GM23338 (cell line): ENCODE results near the gene TMEM94. TPM values are rescaled to one million over a fixed set of nuclear protein-coding genes. Genes with fewer than 3 reads are reported as not detected.
A peak's percentile ranks its signal among the peaks of the same experiment; 100 is the strongest.

Experiments used
- ATAC-seq: fragments of 200-7000 bp; cut with Tn5 transposase; 3 replicates; pipeline ENCODE4 v1.9.1; 2020
- DNase-seq: peaks from one replicate; pipeline ENCODE4 v3.0.0-alpha.2; 2015; ENCODE audit warnings: low spot score
- H2AFZ ChIP-seq: fragments of 200-600 bp; sonication (generic); 2 replicates; pipeline ENCODE4 v1.8.0; 2016; ENCODE audit warnings: antibody characterized with exemption, mild to moderate bottlenecking, moderate library complexity
- H3F3A ChIP-seq: fragments of 200-600 bp; sonication (generic); replicated peaks from 2 replicates; pipeline ENCODE4 v1.8.0; 2017; ENCODE audit warnings: antibody characterized with exemption, mixed run types, low read depth
- H3K27ac ChIP-seq: fragments of 200-600 bp; sonication (generic); 2 replicates; pipeline ENCODE4 v1.6.1; 2016; ENCODE audit warnings: low read depth
- H3K27me3 ChIP-seq: fragments of 200-600 bp; sonication (generic); 2 replicates; pipeline ENCODE4 v1.8.0; 2016; ENCODE audit warnings: mild to moderate bottlenecking, mixed run types, moderate library complexity; ENCODE audit not compliant: insufficient read depth
- H3K36me3 ChIP-seq: fragments of 200-600 bp; sonication (generic); 2 replicates; pipeline ENCODE4 v1.8.0; 2016; ENCODE audit warnings: mild to moderate bottlenecking; ENCODE audit not compliant: insufficient read depth
- H3K4me1 ChIP-seq: fragments of 200-600 bp; sonication (generic); 2 replicates; pipeline ENCODE4 v1.8.0; 2016; ENCODE audit warnings: mild to moderate bottlenecking, moderate library complexity; ENCODE audit not compliant: insufficient read depth
- H3K4me2 ChIP-seq: fragments of 200-600 bp; sonication (generic); 2 replicates; pipeline ENCODE4 v1.7.1; 2017; ENCODE audit warnings: mixed run types
- H3K4me3 ChIP-seq: fragments of 200-600 bp; sonication (generic); 2 replicates; pipeline ENCODE4 v1.6.1; 2016; ENCODE audit warnings: mixed run types
- H3K79me2 ChIP-seq: fragments of 200-600 bp; sonication (generic); replicated peaks from 2 replicates; pipeline ENCODE4 v1.8.0; 2017; ENCODE audit warnings: mild to moderate bottlenecking; ENCODE audit not compliant: insufficient read depth
- H3K9me2 ChIP-seq: fragments of 200-600 bp; sonication (generic); 2 replicates; pipeline ENCODE4 v1.8.0; 2017; ENCODE audit not compliant: insufficient read depth
- H4K20me1 ChIP-seq: fragments of 200-600 bp; sonication (generic); replicated peaks from 2 replicates; pipeline ENCODE4 v1.8.0; 2017; ENCODE audit warnings: mild to moderate bottlenecking; ENCODE audit not compliant: insufficient read depth
- H3K27ac Mint-ChIP-seq: 2 replicates; pipeline ENCODE4 v1.8.0; 2020; ENCODE audit warnings: inconsistent platforms, mild to moderate bottlenecking, moderate library complexity, mixed read lengths
- H3K27me3 Mint-ChIP-seq: 3 replicates; pipeline ENCODE4 v1.8.0; 2022; ENCODE audit warnings: low read depth, mild to moderate bottlenecking, moderate library complexity, mixed read lengths, inconsistent platforms; ENCODE audit not compliant: insufficient read depth, poor library complexity
- H3K36me3 Mint-ChIP-seq: 3 replicates; pipeline ENCODE4 v1.8.0; 2021; ENCODE audit warnings: low read depth, mild to moderate bottlenecking, inconsistent platforms, moderate library complexity, mixed read lengths
- H3K4me1 Mint-ChIP-seq: 3 replicates; pipeline ENCODE4 v1.8.0; 2020; ENCODE audit warnings: mild to moderate bottlenecking, inconsistent platforms, mixed read lengths
- H3K4me3 Mint-ChIP-seq: 3 replicates; pipeline ENCODE4 v1.8.0; 2021; ENCODE audit warnings: moderate library complexity, mild to moderate bottlenecking, inconsistent platforms, mixed read lengths
- H3K9me3 Mint-ChIP-seq: 3 replicates; pipeline ENCODE4 v1.8.0; 2020; ENCODE audit warnings: moderate library complexity, mild to moderate bottlenecking, inconsistent platforms, mixed read lengths
- CREB1 ChIP-seq: fragments of 250-450 bp; sonication (Bioruptor Pico); IDR thresholded peaks from 2 replicates; pipeline ENCODE4 v1.5.0; 2020; ENCODE audit warnings: low read depth, mild to moderate bottlenecking, moderate library complexity
- EZH2 ChIP-seq: fragments of 200-600 bp; sonication (generic); IDR thresholded peaks from one replicate; pipeline ENCODE4 v1.8.0; 2017; ENCODE audit warnings: antibody characterized with exemption, mild to moderate bottlenecking, low read depth; ENCODE audit not compliant: unreplicated experiment
- EZH2phosphoT487 ChIP-seq: fragments of 200-600 bp; sonication (generic); IDR thresholded peaks from one replicate; pipeline ENCODE4 v1.8.1; 2018; ENCODE audit warnings: antibody characterized with exemption; ENCODE audit not compliant: unreplicated experiment
- JUNB ChIP-seq: IDR thresholded peaks from one replicate; pipeline ENCODE4 v1.6.1; 2016; ENCODE audit warnings: antibody characterized with exemption; ENCODE audit not compliant: unreplicated experiment
- NANOG ChIP-seq: IDR thresholded peaks from 2 replicates; pipeline ENCODE4 v1.6.1; 2016; ENCODE audit warnings: antibody characterized with exemption, borderline replicate concordance
- POLR2AphosphoS5 ChIP-seq: IDR thresholded peaks from 2 replicates; pipeline ENCODE4 v1.6.1; 2016; ENCODE audit warnings: antibody characterized with exemption, low read depth
- STAT1 ChIP-seq: IDR thresholded peaks from one replicate; pipeline ENCODE4 v1.6.1; 2016; ENCODE audit warnings: antibody characterized with exemption; ENCODE audit not compliant: unreplicated experiment
- ZNF114 ChIP-seq: fragments of 250-450 bp; sonication (Bioruptor Pico); IDR thresholded peaks from 2 replicates; pipeline ENCODE4 v1.5.0; 2020; ENCODE audit warnings: mild to moderate bottlenecking, moderate library complexity
- ZNF331 ChIP-seq: fragments of 250-450 bp; sonication (Bioruptor Pico); IDR thresholded peaks from 2 replicates; pipeline ENCODE4 v1.5.0; 2020; ENCODE audit warnings: low read depth, mild to moderate bottlenecking, moderate library complexity
- polyA plus RNA-seq: library from polyadenylated mRNA; unstranded; fragments of >200 nt; fragmentation: Nextera tagmentation; extraction: Ambion mirVana; gene quantifications from 2 replicates; pipeline ENCODE4 v1.2.1, GENCODE V29; 2016
- total RNA-seq: library from RNA; depleted of rRNA; stranded (reverse); fragments of >200 nt; shearing (Covaris generic); gene quantifications from 2 replicates; pipeline ENCODE4 v1.2.3, GENCODE V29; 2014
- TF ChIP-seq, protein P1 (sequence below): fragments of 250-450 bp; sonication (Bioruptor Pico); IDR thresholded peaks from 2 replicates; pipeline ENCODE4 v1.5.0; 2020; ENCODE audit warnings: mild to moderate bottlenecking, moderate library complexity
- TF ChIP-seq, protein P2 (sequence below): IDR thresholded peaks from 2 replicates; pipeline ENCODE4 v1.6.1; 2016; ENCODE audit warnings: antibody characterized with exemption
- TF ChIP-seq, protein P3 (sequence below): IDR thresholded peaks from one replicate; pipeline ENCODE4 v1.6.1; 2018; ENCODE audit warnings: antibody characterized with exemption; ENCODE audit not compliant: unreplicated experiment
- TF ChIP-seq, protein P4 (sequence below), 2 experiments: fragments of 200-600 bp in 1 of 2; sonication (generic) in 1 of 2; conservative IDR thresholded peaks; 2 replicates each; pipeline versions ENCODE4 v1.5.1 to v1.6.1; 2016 to 2017; ENCODE audit warnings: antibody characterized with exemption in 2 of 2, low read depth in 2 of 2, mild to moderate bottlenecking in 2 of 2, moderate library complexity in 1 of 2

TMEM94 gene
- total and polyA plus RNA-seq, 2 experiments from 2014 or later = 24.0 to 66.0 TPM

DNA sequence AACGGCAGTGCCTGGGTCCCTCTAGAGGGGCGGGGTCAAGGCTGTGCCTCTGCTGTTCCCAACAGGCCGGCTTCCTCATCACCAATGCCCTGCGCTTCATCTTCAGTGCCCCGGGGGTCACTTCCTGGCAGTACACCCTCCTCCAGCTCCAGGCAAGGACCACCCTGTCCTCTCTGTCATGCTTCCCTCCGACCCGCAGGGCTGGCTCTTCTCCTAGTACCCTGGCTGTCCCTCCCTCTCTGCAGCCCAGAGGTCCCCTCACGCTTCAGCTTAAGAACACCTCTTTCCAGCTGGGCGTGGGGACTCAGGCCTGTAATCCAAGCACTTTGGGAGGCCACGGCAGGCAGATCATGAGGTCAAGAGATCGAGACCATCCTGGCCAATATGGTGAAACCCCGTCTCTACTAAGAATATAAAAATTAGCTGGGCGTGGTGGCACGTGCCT lies 33.1 kb downstream of the TMEM94 start:
- Histone ChIP-seq H3F3A (no peaks in the 10 kb centered on the region), H3K4me2 (no peak overlapping the region), H2AFZ (no peak overlapping the region), H3K79me2 (no peaks in the 10 kb centered on the region), H3K27ac (no peak overlapping the region), H3K4me3 (no peak overlapping the region), H3K36me3 (no peaks in the 10 kb centered on the region), H3K9me2 (no peaks in the 10 kb centered on the region), H4K20me1 (no peaks in the 10 kb centered on the region), H3K27me3 (no peaks in the 10 kb centered on the region), H3K4me1 (no peaks in the 10 kb centered on the region)
- DNase-seq (no peak), ATAC-seq (no peak)
- peak overlapping the region; percentile 65; the same call in 1 of the 2 replicates for H3K27ac Mint-ChIP-seq
- H3K9me3 Mint-ChIP-seq = no peaks in the 10 kb centered on the region
- H3K27me3 Mint-ChIP-seq = peaks cover 8% of the 10 kb centered on the region
- no peak overlapping the region; the same call in 2 of the 3 replicates for H3K4me3 Mint-ChIP-seq
- peaks cover 9% of the 10 kb centered on the region for H3K4me1 Mint-ChIP-seq
- TF ChIP-seq CREB1 (CRISPR knock-in tag) (no peak), EZH2 (no peak), STAT1 (no peak), JUNB (no peak), EZH2phosphoT487 (no peak), POLR2AphosphoS5 (no peak), NANOG (no peak), ZNF331 (CRISPR knock-in tag) (no peak), ZNF114 (CRISPR knock-in tag) (no peak)
- TF ChIP-seq, protein P1, sequence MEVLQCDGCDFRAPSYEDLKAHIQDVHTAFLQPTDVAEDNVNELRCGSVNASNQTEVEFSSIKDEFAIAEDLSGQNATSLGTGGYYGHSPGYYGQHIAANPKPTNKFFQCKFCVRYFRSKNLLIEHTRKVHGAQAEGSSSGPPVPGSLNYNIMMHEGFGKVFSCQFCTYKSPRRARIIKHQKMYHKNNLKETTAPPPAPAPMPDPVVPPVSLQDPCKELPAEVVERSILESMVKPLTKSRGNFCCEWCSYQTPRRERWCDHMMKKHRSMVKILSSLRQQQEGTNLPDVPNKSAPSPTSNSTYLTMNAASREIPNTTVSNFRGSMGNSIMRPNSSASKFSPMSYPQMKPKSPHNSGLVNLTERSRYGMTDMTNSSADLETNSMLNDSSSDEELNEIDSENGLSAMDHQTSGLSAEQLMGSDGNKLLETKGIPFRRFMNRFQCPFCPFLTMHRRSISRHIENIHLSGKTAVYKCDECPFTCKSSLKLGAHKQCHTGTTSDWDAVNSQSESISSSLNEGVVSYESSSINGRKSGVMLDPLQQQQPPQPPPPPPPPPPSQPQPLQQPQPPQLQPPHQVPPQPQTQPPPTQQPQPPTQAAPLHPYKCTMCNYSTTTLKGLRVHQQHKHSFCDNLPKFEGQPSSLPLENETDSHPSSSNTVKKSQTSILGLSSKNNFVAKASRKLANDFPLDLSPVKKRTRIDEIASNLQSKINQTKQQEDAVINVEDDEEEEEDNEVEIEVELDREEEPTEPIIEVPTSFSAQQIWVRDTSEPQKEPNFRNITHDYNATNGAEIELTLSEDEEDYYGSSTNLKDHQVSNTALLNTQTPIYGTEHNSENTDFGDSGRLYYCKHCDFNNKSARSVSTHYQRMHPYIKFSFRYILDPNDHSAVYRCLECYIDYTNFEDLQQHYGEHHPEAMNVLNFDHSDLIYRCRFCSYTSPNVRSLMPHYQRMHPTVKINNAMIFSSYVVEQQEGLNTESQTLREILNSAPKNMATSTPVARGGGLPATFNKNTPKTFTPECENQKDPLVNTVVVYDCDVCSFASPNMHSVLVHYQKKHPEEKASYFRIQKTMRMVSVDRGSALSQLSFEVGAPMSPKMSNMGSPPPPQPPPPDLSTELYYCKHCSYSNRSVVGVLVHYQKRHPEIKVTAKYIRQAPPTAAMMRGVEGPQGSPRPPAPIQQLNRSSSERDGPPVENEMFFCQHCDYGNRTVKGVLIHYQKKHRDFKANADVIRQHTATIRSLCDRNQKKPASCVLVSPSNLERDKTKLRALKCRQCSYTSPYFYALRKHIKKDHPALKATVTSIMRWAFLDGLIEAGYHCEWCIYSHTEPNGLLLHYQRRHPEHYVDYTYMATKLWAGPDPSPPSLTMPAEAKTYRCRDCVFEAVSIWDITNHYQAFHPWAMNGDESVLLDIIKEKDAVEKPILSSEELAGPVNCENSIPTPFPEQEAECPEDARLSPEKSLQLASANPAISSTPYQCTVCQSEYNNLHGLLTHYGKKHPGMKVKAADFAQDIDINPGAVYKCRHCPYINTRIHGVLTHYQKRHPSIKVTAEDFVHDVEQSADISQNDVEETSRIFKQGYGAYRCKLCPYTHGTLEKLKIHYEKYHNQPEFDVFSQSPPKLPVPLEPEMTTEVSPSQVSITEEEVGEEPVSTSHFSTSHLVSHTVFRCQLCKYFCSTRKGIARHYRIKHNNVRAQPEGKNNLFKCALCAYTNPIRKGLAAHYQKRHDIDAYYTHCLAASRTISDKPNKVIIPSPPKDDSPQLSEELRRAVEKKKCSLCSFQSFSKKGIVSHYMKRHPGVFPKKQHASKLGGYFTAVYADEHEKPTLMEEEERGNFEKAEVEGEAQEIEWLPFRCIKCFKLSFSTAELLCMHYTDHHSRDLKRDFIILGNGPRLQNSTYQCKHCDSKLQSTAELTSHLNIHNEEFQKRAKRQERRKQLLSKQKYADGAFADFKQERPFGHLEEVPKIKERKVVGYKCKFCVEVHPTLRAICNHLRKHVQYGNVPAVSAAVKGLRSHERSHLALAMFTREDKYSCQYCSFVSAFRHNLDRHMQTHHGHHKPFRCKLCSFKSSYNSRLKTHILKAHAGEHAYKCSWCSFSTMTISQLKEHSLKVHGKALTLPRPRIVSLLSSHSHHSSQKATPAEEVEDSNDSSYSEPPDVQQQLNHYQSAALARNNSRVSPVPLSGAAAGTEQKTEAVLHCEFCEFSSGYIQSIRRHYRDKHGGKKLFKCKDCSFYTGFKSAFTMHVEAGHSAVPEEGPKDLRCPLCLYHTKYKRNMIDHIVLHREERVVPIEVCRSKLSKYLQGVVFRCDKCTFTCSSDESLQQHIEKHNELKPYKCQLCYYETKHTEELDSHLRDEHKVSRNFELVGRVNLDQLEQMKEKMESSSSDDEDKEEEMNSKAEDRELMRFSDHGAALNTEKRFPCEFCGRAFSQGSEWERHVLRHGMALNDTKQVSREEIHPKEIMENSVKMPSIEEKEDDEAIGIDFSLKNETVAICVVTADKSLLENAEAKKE (CRISPR knock-in tag) = no peak
- TF ChIP-seq, protein P2, sequence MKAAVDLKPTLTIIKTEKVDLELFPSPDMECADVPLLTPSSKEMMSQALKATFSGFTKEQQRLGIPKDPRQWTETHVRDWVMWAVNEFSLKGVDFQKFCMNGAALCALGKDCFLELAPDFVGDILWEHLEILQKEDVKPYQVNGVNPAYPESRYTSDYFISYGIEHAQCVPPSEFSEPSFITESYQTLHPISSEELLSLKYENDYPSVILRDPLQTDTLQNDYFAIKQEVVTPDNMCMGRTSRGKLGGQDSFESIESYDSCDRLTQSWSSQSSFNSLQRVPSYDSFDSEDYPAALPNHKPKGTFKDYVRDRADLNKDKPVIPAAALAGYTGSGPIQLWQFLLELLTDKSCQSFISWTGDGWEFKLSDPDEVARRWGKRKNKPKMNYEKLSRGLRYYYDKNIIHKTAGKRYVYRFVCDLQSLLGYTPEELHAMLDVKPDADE = no peak
- TF ChIP-seq, protein P3, sequence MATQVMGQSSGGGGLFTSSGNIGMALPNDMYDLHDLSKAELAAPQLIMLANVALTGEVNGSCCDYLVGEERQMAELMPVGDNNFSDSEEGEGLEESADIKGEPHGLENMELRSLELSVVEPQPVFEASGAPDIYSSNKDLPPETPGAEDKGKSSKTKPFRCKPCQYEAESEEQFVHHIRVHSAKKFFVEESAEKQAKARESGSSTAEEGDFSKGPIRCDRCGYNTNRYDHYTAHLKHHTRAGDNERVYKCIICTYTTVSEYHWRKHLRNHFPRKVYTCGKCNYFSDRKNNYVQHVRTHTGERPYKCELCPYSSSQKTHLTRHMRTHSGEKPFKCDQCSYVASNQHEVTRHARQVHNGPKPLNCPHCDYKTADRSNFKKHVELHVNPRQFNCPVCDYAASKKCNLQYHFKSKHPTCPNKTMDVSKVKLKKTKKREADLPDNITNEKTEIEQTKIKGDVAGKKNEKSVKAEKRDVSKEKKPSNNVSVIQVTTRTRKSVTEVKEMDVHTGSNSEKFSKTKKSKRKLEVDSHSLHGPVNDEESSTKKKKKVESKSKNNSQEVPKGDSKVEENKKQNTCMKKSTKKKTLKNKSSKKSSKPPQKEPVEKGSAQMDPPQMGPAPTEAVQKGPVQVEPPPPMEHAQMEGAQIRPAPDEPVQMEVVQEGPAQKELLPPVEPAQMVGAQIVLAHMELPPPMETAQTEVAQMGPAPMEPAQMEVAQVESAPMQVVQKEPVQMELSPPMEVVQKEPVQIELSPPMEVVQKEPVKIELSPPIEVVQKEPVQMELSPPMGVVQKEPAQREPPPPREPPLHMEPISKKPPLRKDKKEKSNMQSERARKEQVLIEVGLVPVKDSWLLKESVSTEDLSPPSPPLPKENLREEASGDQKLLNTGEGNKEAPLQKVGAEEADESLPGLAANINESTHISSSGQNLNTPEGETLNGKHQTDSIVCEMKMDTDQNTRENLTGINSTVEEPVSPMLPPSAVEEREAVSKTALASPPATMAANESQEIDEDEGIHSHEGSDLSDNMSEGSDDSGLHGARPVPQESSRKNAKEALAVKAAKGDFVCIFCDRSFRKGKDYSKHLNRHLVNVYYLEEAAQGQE = no peak
- TF ChIP-seq, protein P4, sequence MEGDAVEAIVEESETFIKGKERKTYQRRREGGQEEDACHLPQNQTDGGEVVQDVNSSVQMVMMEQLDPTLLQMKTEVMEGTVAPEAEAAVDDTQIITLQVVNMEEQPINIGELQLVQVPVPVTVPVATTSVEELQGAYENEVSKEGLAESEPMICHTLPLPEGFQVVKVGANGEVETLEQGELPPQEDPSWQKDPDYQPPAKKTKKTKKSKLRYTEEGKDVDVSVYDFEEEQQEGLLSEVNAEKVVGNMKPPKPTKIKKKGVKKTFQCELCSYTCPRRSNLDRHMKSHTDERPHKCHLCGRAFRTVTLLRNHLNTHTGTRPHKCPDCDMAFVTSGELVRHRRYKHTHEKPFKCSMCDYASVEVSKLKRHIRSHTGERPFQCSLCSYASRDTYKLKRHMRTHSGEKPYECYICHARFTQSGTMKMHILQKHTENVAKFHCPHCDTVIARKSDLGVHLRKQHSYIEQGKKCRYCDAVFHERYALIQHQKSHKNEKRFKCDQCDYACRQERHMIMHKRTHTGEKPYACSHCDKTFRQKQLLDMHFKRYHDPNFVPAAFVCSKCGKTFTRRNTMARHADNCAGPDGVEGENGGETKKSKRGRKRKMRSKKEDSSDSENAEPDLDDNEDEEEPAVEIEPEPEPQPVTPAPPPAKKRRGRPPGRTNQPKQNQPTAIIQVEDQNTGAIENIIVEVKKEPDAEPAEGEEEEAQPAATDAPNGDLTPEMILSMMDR (conservative IDR thresholded peaks at IDR 0.05; ENCODE audit: low read depth in 2 of 2) = no peak
- H3K36me3 Mint-ChIP-seq = no peaks in the 10 kb centered on the region; the same call in 2 of the 3 replicates
